HG02943 (cell line): ENCODE measurements around the gene CKB.
"Not testable (repeated sequence)": the region's sequence is repeated elsewhere in the genome, so short reads cannot be mapped to it uniquely, and the experiment has no call there.

Experiments
- ATAC-seq: cut with Tn5 transposase; IDR thresholded peaks from one replicate; pipeline ENCODE4 v1.9.1; 2021; ENCODE audit warnings: mild to moderate bottlenecking, low read depth, moderate library complexity; ENCODE audit not compliant: unreplicated experiment

Gene CKB

DNA sequence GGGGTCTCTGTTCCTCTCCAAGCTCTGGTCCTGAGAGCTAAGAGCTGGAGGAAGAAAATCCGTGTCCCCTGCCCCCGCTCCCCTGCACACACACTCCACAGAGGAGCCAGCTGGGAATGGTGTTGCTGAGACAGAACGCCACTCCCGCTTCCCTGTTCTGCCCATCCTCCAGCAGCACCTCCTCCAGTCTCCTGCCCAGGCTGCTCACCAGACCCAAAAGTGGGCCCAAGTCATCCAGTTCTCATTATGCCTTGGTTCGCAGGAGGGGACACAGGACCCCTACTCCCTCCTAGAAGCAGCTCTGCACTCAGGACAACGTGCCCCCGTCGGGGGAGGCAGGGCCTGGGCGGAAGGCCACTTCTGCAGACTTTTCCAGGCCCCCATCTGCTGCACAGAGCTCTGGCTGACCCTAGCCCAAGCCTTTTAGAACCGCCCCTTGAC lies 5.5 kb upstream of the CKB start:
- no peak for ATAC-seq

GRCh38 chr14:103527408-103528145 lies 4.9 kb upstream of the CKB start:
- no peak for ATAC-seq

DNA sequence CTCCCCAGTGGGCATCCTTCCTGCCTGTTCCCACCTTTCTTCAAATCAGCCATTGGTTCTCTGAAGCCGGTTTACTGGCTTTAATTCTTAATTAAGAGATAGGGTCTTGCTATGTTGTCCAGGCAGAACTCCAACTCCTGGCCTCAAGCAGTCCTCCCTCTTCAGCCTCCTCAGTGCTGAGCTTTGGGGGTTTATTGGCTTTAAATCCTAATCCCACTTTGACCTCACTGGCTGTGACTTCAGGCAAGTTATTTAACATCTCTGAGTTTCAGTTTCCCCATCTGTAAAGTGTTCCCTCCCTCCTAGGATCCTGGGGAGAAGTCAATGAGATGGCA lies 4.3 kb upstream of the CKB start:
- ATAC-seq, result no peak

- no peak for ATAC-seq
Observed at GRCh38 chr14:103526247-103526913, 3.8 kb upstream of the CKB start.

- not testable (repeated sequence) for ATAC-seq
Observed at GRCh38 chr14:103525430-103526246, 3.0 kb upstream of the CKB start.

DNA sequence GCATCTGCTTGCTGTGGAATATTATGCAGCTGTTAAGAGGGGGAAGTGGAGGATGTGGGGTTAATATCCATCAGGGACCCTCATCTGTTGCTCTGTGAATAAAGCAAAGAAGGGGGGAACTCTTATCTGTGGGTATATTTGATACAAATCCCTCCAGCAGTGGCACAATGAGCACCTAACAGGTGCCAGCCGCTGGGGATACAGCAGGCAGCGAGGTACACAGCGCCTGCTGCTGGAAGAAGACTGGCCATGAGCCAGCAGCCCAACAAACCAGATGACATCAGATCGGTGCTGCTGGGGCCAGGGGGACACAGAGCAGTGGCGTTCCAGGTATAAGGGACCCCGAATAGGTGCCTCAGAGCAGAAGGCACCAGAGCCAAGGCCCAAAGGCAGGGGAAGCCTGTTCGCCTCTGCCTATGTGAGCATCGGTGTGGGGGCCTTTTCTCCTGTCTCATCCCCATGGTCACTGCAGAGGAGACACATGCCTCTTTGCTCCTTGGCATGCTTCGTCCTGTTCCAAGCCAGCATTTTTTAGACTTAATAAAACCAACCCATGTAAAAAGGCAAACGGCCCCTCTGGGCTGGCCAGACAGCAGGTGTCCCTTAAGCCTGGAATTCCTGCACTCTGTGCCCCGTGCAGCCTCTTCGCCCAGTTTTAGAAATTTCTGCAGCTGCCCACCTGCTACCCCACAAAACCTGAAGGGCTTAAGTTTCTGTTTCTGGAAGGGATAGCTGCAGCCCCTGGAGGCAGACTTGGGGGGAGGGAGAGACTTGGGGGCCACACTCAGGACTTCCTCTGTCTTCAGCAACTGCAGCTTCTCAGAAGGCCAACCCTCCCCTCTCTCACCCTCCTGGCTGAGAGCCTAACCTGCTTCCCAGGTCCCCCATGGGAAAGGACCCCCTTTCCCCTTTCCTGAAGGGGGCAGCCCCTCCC lies 1.6 kb upstream of the CKB start:
- no peak for ATAC-seq

GRCh38 chr14:103523575-103523954 lies 935 bp upstream of the CKB start:
- no peak for ATAC-seq

DNA sequence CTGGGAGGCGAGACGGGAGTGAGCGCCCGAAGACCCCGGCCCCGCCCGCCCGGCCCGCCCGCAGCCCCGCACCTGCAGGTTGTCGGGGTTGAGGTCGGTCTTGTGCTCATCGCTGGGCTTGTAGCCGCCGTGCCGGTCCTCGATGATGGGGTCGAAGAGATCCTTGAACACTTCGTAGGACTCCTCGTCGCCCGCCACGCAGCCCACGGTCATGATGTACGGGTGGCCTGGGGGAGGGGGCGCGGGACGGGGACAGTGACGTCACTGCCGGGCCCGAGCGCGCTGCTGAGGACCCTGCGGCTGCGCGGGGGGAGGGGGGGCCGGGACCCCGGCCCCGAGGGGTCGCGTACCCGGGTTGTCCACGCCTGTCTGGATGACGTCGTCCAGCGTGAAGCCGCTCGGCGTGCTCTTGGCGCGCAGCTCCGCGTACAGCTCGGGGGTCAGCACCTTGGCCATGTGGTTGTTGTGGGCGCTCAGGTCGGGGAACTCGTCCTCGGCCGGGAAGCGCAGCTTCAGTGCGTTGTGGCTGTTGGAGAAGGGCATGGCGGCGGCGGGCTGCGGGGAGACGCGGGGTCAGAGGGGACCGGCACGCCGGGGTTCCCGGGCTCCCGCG lies 573 bp downstream of the CKB start:
- no peak for ATAC-seq

- ATAC-seq, result no peak
Observed at GRCh38 chr14:103521438-103521950, 1.1 kb downstream of the CKB start.

DNA sequence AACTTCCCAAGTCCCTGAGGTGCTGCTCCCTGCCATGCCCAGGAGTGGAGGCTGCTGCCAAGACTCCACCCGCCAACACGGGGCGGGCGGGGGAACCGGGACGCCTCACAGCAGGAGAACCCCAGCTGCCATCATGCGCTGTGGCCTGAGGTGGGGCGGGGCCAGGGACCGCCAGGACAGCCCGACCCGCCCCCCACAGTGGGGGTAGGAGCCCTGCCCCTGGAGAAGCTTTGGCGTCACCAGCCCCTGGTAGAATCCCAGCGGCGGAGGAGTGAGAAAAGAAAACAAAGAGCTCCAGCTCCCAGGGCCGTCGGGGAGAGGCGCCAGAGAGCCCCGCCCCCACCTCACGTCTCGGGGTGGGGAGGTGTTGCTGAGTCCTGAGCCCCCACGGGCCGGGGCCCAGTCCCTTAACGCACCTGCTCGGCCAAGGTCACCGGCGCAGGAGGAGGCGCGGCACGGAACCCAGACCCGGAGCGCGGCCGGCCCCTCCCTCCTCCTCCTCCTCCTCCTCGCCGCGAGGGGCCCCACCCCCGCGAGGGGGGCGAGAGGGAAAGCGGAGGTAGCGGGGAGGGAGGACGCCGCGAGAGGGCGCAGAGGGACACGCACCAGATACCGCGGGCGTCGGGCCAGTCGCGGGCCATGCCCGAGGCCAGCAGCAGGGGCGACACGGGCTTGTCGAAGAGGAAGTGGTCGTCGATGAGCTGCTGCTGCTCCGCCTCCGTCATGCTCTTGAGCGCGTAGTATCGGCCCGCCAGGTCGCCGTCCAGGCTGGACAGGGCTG lies 1.8 kb downstream of the CKB start:
- ATAC-seq, result no peak

- no peak for ATAC-seq
Observed at GRCh38 chr14:103520269-103520656, 2.4 kb downstream of the CKB start.

DNA sequence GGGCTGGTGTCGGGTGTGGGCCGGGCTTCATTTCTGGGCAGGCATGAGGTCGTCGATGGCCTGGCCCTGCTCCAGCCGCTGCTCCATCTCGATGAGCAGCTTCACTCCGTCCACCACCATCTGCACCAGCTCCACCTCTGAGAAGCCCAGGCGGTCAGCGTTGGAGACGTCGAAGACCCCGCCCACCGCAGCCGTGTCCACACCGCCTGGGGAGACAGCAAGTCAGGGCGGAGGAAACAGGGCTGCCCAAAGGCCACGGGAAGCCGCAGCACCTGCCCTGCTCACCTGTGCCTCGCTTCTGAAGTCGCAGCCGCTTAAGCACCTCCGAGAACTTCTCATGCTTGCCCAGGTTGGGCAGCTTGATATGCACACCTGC lies 2.8 kb downstream of the CKB start:
- ATAC-seq, result no peak

- ATAC-seq, result no peak
Observed at GRCh38 chr14:103519043-103519836, 3.4 kb downstream of the CKB start.

GRCh38 chr14:103518422-103519042 lies 4.1 kb downstream of the CKB start:
- ATAC-seq, result no peak

DNA sequence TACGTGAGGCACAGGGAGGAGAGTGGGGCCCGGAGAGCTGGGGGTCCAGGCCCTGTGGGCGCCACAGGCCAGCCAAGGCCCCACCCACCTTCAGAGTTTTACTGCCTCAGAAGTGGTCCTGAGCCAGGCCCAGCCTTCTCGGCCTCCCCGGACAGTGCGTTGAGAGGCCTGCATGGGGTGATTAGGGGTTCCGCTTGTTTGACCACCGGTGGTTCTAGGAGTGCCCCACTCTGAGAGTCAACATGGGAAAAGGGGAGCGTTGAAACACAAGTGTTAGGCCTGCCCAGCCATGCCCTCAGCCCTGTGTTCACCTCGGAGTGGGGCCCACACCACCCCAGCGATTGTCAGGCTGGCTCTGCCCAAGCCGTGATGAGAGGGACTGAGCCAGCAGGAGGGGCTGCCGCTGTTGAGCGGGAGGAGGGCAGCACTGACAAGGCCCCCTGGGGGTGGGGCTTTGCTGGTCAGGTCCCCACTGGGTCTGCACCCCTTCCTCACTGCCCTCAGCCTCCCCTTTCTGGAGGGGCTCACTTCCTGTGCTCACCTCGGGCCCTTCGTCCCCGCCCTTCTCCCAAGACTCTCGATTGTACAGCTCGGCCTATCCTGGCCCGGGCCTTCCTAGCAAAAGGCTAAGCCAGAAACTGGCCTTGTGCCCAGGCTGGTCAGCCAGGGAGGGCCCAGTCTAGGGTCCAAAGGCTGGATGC lies 4.8 kb downstream of the CKB start:
- no peak for ATAC-seq

GRCh38 chr14:103517174-103517566 lies 5.5 kb downstream of the CKB start:
- no peak for ATAC-seq

DNA sequence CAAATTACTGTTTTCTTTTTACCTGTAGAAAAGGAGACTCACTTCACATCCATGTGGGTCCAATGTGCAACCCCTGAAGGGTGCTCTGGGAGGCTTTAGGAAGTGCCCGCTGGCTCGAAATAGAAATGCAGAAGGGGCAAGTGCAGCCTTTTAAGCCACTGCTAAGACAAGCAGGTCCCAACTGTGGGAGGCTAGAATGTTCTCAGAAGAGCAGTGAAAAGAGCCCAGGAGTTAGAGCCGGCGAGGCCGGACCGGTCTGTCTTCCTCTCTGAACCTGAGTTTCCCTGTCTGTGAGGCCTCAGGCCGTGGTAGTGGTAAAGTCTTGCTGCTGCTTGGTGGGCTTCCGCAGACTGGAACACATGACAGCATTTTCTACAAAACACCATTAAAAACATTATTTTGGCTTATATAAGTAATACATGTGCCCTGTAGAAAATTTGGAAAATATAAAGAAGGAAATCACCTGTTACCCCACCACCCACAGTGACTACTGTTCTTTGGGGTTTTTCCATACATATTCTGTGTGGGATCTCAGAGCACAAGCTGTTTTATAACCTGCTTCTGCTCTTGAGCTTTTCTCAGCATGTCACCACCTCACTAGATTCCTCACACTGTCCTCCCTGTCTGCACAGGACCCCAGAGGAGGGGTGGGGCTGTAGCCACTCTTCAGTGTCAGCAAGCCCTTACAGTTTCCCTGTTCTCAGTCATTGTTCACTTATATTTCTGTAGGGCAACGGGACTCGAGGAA lies 6.0 kb downstream of the CKB start:
- ATAC-seq, result no peak
